HEK293 (cell line): Measurements from ENCODE around the gene TMEM121.

Source experiments
- GLIS2 ChIP-seq: fragments of 450-650 bp; formaldehyde crosslinking; IDR thresholded peaks from 2 replicates; pipeline ENCODE4 v1.5.1; 2016; ENCODE audit warnings: missing biosample characterization, missing genetic modification characterization
- SCRT2 ChIP-seq: fragments of 450-650 bp; formaldehyde crosslinking; IDR thresholded peaks from 2 replicates; pipeline ENCODE4 v1.5.1; 2016; ENCODE audit warnings: missing biosample characterization, missing genetic modification characterization
- ZBTB48 ChIP-seq: fragments of 450-650 bp; formaldehyde crosslinking; IDR thresholded peaks from 2 replicates; pipeline ENCODE4 v1.5.1; 2016; ENCODE audit warnings: missing biosample characterization, missing genetic modification characterization
- ZFHX2 ChIP-seq: fragments of 450-650 bp; formaldehyde crosslinking; conservative IDR thresholded peaks from 2 replicates; pipeline ENCODE4 v1.5.1; 2016; ENCODE audit warnings: missing biosample characterization, missing genetic modification characterization
- ZNF121 ChIP-seq: fragments of 450-650 bp; formaldehyde crosslinking; IDR thresholded peaks from 2 replicates; pipeline ENCODE4 v1.5.1; 2016; ENCODE audit warnings: missing biosample characterization, missing genetic modification characterization
- ZNF169 ChIP-seq: fragments of 450-650 bp; formaldehyde crosslinking; IDR thresholded peaks from 2 replicates; pipeline ENCODE4 v1.5.1; 2016; ENCODE audit warnings: missing biosample characterization, missing genetic modification characterization
- ZNF174 ChIP-seq: fragments of 450-650 bp; formaldehyde crosslinking; IDR thresholded peaks from 2 replicates; pipeline ENCODE4 v1.5.0; 2017; ENCODE audit warnings: missing biosample characterization, mild to moderate bottlenecking, missing genetic modification characterization
- ZNF184 ChIP-seq: fragments of 450-650 bp; IDR thresholded peaks from 2 replicates; pipeline ENCODE4 v1.5.1; 2018; ENCODE audit warnings: missing biosample characterization, mild to moderate bottlenecking, missing genetic modification characterization
- ZNF2 ChIP-seq: fragments of 450-650 bp; formaldehyde crosslinking; IDR thresholded peaks from 2 replicates; pipeline ENCODE4 v1.5.1; 2016; ENCODE audit warnings: missing biosample characterization, missing genetic modification characterization
- ZNF223 ChIP-seq: fragments of 450-650 bp; formaldehyde crosslinking; IDR thresholded peaks from 2 replicates; pipeline ENCODE4 v1.5.1; 2016; ENCODE audit warnings: missing biosample characterization, missing genetic modification characterization
- ZNF341 ChIP-seq: fragments of 450-650 bp; formaldehyde crosslinking; IDR thresholded peaks from 2 replicates; pipeline ENCODE4; 2016; ENCODE audit warnings: low read depth, missing biosample characterization, missing genetic modification characterization
- ZNF391 ChIP-seq: fragments of 450-650 bp; formaldehyde crosslinking; IDR thresholded peaks from 2 replicates; pipeline ENCODE4 v1.5.1; 2016; ENCODE audit warnings: low read depth, missing biosample characterization, missing genetic modification characterization, borderline replicate concordance
- ZNF404 ChIP-seq: fragments of 450-650 bp; formaldehyde crosslinking; IDR thresholded peaks from 2 replicates; pipeline ENCODE4 v1.5.1; 2017; ENCODE audit warnings: missing biosample characterization, missing genetic modification characterization
- ZNF585B ChIP-seq: fragments of 450-650 bp; formaldehyde crosslinking; IDR thresholded peaks from 2 replicates; pipeline ENCODE4 v1.5.1; 2016; ENCODE audit warnings: missing biosample characterization, missing genetic modification characterization
- ZNF670 ChIP-seq: fragments of 450-650 bp; formaldehyde crosslinking; IDR thresholded peaks from 2 replicates; pipeline ENCODE4 v1.5.1; 2016; ENCODE audit warnings: missing biosample characterization, missing genetic modification characterization, low read depth
- ZNF747 ChIP-seq: fragments of 450-650 bp; formaldehyde crosslinking; IDR thresholded peaks from 2 replicates; pipeline ENCODE4 v1.5.1; 2016; ENCODE audit warnings: missing biosample characterization, missing genetic modification characterization
- TF ChIP-seq, protein P1 (sequence below): fragments of 450-650 bp; formaldehyde crosslinking; IDR thresholded peaks from 2 replicates; pipeline ENCODE4 v1.5.1; 2016; ENCODE audit warnings: missing biosample characterization, missing genetic modification characterization, low read depth
- TF ChIP-seq, protein P2 (sequence below): fragments of 450-650 bp; formaldehyde crosslinking; conservative IDR thresholded peaks from 2 replicates; pipeline ENCODE4 v1.5.1; 2016; ENCODE audit warnings: low read depth, missing biosample characterization, missing genetic modification characterization
- TF ChIP-seq, protein P3 (sequence below): fragments of 450-650 bp; formaldehyde crosslinking; IDR thresholded peaks from 2 replicates; pipeline ENCODE4 v1.5.1; 2016; ENCODE audit warnings: missing biosample characterization, missing genetic modification characterization
- TF ChIP-seq, protein P4 (sequence below): fragments of 450-650 bp; formaldehyde crosslinking; IDR thresholded peaks from 2 replicates; pipeline ENCODE4 v1.5.1; 2016; ENCODE audit warnings: missing biosample characterization, missing genetic modification characterization
- TF ChIP-seq, protein P5 (sequence below): fragments of 450-650 bp; formaldehyde crosslinking; IDR thresholded peaks from 2 replicates; pipeline ENCODE4 v1.5.1; 2016; ENCODE audit warnings: missing biosample characterization, missing genetic modification characterization
- TF ChIP-seq, protein P6 (sequence below): fragments of 450-650 bp; formaldehyde crosslinking; IDR thresholded peaks from 2 replicates; pipeline ENCODE4 v1.5.1; 2016; ENCODE audit warnings: missing biosample characterization, missing genetic modification characterization

TMEM121 gene

DNA sequence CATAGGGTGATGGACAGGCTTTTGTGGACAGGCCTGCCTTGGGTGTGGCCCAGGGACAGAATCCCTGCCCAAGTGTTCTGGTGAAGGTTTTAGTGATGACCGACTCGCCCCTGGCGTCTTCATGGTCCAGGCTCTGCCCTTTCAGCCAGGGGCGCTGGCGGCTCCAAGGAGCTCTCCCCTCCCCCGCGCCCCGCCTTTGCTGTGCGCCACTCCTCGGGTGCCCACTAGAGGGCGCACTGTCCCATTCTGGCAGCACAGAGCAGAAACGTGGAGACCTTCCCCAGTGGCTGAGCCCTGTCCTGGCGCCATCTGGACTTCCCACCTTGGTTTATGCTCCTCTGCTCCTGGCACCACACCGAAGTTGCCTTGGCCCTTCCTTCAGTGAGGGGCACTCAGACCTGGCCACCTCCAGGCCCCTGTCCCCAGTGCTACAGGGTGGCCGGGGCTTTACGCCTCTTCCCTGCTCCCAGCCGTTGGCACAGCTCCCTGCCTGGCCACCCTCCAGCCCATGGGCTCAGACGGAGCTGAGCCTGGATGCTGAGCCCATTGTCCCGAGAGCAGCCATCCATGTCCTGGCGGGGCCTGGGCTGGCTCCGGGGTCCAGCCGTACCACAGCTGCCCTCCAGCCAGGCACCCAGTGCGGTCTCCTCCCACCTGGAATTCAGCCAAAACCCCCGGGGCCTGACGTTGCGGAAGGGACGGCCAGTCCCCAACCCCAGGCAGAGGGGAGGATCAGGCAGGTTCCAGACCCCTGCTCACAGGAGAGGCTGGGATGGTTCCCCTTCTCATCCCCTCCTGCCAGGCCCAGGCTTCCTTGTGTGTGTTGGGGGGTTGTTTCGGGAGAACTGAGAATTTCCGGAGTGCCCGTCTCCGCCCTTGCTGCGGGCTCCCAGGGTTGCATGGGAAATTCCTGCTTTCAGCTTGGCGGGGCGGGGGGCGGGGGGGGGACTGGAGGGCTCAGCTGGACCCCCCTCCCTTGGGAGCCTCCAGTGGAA lies 45.3 kb upstream of the TMEM121 start (continued):
- TF ChIP-seq, protein P1, sequence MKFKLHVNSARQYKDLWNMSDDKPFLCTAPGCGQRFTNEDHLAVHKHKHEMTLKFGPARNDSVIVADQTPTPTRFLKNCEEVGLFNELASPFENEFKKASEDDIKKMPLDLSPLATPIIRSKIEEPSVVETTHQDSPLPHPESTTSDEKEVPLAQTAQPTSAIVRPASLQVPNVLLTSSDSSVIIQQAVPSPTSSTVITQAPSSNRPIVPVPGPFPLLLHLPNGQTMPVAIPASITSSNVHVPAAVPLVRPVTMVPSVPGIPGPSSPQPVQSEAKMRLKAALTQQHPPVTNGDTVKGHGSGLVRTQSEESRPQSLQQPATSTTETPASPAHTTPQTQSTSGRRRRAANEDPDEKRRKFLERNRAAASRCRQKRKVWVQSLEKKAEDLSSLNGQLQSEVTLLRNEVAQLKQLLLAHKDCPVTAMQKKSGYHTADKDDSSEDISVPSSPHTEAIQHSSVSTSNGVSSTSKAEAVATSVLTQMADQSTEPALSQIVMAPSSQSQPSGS (tag by site-specific recombination): no peak
- peak; percentile 74 for TF ChIP-seq GLIS2 (tag by site-specific recombination)
- TF ChIP-seq, protein P2, sequence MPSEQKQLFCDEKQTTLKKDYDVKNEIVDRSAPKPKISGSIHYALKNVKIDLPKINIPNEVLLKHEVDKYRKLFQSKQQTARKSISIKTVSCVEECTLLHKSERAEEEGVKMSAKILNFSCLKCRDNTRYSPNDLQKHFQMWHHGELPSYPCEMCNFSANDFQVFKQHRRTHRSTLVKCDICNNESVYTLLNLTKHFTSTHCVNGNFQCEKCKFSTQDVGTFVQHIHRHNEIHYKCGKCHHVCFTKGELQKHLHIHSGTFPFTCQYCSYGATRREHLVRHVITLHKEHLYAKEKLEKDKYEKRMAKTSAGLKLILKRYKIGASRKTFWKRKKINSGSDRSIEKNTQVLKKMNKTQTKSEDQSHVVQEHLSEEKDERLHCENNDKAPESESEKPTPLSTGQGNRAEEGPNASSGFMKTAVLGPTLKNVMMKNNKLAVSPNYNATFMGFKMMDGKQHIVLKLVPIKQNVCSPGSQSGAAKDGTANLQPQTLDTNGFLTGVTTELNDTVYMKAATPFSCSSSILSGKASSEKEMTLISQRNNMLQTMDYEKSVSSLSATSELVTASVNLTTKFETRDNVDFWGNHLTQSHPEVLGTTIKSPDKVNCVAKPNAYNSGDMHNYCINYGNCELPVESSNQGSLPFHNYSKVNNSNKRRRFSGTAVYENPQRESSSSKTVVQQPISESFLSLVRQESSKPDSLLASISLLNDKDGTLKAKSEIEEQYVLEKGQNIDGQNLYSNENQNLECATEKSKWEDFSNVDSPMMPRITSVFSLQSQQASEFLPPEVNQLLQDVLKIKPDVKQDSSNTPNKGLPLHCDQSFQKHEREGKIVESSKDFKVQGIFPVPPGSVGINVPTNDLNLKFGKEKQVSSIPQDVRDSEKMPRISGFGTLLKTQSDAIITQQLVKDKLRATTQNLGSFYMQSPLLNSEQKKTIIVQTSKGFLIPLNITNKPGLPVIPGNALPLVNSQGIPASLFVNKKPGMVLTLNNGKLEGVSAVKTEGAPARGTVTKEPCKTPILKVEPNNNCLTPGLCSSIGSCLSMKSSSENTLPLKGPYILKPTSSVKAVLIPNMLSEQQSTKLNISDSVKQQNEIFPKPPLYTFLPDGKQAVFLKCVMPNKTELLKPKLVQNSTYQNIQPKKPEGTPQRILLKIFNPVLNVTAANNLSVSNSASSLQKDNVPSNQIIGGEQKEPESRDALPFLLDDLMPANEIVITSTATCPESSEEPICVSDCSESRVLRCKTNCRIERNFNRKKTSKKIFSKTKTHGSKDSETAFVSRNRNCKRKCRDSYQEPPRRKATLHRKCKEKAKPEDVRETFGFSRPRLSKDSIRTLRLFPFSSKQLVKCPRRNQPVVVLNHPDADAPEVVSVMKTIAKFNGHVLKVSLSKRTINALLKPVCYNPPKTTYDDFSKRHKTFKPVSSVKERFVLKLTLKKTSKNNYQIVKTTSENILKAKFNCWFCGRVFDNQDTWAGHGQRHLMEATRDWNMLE (tag by site-specific recombination): no peak
- TF ChIP-seq ZNF184 (tag by site-specific recombination): no peak
- peak; percentile 62; the same call in 1 of the 2 replicates for TF ChIP-seq ZNF391
- peak; percentile 94 for TF ChIP-seq ZNF2 (tag by site-specific recombination)
- TF ChIP-seq, protein P3, sequence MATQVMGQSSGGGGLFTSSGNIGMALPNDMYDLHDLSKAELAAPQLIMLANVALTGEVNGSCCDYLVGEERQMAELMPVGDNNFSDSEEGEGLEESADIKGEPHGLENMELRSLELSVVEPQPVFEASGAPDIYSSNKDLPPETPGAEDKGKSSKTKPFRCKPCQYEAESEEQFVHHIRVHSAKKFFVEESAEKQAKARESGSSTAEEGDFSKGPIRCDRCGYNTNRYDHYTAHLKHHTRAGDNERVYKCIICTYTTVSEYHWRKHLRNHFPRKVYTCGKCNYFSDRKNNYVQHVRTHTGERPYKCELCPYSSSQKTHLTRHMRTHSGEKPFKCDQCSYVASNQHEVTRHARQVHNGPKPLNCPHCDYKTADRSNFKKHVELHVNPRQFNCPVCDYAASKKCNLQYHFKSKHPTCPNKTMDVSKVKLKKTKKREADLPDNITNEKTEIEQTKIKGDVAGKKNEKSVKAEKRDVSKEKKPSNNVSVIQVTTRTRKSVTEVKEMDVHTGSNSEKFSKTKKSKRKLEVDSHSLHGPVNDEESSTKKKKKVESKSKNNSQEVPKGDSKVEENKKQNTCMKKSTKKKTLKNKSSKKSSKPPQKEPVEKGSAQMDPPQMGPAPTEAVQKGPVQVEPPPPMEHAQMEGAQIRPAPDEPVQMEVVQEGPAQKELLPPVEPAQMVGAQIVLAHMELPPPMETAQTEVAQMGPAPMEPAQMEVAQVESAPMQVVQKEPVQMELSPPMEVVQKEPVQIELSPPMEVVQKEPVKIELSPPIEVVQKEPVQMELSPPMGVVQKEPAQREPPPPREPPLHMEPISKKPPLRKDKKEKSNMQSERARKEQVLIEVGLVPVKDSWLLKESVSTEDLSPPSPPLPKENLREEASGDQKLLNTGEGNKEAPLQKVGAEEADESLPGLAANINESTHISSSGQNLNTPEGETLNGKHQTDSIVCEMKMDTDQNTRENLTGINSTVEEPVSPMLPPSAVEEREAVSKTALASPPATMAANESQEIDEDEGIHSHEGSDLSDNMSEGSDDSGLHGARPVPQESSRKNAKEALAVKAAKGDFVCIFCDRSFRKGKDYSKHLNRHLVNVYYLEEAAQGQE (tag by site-specific recombination): peak; percentile 61
- TF ChIP-seq, protein P4, sequence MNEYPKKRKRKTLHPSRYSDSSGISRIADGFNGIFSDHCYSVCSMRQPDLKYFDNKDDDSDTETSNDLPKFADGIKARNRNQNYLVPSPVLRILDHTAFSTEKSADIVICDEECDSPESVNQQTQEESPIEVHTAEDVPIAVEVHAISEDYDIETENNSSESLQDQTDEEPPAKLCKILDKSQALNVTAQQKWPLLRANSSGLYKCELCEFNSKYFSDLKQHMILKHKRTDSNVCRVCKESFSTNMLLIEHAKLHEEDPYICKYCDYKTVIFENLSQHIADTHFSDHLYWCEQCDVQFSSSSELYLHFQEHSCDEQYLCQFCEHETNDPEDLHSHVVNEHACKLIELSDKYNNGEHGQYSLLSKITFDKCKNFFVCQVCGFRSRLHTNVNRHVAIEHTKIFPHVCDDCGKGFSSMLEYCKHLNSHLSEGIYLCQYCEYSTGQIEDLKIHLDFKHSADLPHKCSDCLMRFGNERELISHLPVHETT (tag by site-specific recombination): peak; percentile 89
- TF ChIP-seq SCRT2 (tag by site-specific recombination): no peak
- no peak for TF ChIP-seq ZNF585B
- peak; percentile 94 for TF ChIP-seq ZNF341 (tag by site-specific recombination)
- TF ChIP-seq ZNF223 (tag by site-specific recombination): no peak
- peak; percentile 39; the same call in 1 of the 2 replicates for TF ChIP-seq ZNF121
- no peak for TF ChIP-seq ZNF670 (tag by site-specific recombination)
- TF ChIP-seq ZBTB48: peak; percentile 87; the same call in 1 of the 2 replicates
- TF ChIP-seq ZNF747 (tag by site-specific recombination): no peak
- TF ChIP-seq ZNF404 (tag by site-specific recombination): no peak
- TF ChIP-seq ZFHX2 (tag by site-specific recombination): peak; percentile 83
- TF ChIP-seq ZNF174 (tag by site-specific recombination): no peak
- TF ChIP-seq, protein P5, sequence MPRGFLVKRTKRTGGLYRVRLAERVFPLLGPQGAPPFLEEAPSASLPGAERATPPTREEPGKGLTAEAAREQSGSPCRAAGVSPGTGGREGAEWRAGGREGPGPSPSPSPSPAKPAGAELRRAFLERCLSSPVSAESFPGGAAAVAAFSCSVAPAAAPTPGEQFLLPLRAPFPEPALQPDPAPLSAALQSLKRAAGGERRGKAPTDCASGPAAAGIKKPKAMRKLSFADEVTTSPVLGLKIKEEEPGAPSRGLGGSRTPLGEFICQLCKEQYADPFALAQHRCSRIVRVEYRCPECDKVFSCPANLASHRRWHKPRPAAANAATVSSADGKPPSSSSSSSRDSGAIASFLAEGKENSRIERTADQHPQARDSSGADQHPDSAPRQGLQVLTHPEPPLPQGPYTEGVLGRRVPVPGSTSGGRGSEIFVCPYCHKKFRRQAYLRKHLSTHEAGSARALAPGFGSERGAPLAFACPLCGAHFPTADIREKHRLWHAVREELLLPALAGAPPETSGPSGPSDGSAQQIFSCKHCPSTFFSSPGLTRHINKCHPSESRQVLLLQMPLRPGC (tag by site-specific recombination): no peak; the same call in 1 of the 2 replicates
- TF ChIP-seq, protein P6, sequence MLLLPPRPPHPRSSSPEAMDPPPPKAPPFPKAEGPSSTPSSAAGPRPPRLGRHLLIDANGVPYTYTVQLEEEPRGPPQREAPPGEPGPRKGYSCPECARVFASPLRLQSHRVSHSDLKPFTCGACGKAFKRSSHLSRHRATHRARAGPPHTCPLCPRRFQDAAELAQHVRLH (tag by site-specific recombination): no peak
- no peak for TF ChIP-seq ZNF169 (tag by site-specific recombination)
